Measurements from ENCODE around the gene KRT9.

KRT9 gene

DNA sequence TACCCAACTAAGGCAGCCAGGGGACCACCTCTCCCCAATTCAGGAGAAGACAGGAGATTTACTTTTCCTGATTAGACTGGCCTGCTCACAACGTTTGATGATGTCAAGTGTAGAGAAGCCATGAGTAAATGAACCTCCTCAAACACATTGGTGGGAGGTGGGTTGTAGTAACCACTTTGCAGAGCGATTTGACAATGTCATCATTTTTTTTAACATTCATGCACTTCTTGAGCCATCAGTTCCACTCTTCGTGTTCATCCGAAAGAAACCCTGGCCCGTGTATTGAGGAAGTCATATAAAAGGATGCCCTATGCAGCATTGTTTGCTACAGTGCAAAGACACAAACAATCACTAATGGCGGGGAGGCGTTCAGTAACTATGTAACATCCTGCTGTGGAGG, 38.2 kb downstream of the KRT9 start:
- FAIRE-seq: no peak
- no peak for DNase-seq (ENCODE audit: insufficient read length, low spot score)

GRCh38 chr17:41532947-41533570, 38.8 kb downstream of the KRT9 start:
- FAIRE-seq: no peak
- DNase-seq (ENCODE audit: insufficient read length, low spot score): no peak

DNA sequence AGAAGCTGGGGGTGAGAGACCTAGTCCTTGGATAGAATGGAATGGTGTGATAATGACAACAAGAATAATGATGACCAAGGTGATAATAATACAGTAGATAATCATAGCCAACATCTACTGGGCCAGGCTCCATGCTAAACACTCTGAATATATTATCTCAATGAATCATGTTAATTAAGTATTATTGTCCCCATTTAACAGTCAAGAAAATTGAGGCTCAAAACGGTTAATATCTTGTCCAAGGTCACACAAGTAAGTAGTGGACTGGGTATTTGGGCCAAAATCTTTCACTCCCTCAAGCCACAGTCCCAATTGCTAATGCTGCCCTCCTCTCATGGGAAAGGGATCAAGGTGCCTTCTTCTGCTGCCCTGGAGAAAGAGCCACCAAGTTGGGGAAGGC, 39.9 kb downstream of the KRT9 start:
- FAIRE-seq (no peak), DNase-seq (ENCODE audit: insufficient read length, low spot score) (no peak)

DNA sequence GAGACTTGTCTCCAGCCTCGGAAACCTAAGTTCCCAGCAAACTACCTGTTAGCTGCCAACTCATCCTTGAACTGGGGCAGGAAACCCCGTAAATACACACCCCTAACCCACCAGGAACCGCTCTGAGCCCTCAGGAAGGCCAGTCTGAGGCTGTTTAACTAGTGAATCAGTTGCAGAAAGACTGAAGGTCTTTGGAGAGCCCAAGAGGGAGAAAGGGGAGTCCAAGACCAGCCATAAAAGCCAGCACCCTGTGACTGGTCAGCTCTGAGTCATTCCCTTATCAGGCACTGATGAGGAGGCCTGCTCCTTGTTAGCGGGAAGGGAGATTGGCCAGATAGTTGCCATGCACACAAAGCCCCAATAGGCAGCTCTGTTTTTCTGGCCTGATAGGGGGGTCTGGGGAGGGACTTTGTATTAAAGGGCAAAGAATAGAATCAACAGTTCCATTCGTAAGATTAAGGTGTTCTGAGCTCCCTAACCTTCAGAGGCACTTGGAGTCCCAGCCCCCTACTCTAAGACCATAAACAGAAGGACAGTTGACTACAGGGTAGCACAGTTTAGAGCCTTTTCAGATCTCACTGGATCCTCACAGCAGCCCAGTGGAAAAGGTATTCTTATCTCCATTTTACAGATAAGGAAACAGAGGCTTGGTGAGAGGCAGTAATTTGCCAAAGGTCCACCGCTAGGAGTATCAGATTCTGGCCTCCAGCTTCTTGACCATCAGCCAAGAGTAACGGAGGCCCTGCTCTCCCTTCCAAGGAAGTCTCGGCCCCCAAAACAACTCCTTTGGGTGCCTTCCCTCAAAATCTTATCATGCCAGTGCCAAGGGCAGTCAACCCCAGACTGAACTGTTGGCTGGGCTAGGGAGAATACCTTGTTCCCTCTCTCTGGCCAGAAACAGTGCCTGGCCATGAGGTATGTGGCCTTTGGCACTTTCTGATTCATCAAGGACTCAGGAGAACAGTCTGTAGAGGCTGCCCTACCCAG, 41.5 kb downstream of the KRT9 start:
- FAIRE-seq (peak; percentile 66), DNase-seq (ENCODE audit: insufficient read length, low spot score) (peak; percentile 91)

DNA sequence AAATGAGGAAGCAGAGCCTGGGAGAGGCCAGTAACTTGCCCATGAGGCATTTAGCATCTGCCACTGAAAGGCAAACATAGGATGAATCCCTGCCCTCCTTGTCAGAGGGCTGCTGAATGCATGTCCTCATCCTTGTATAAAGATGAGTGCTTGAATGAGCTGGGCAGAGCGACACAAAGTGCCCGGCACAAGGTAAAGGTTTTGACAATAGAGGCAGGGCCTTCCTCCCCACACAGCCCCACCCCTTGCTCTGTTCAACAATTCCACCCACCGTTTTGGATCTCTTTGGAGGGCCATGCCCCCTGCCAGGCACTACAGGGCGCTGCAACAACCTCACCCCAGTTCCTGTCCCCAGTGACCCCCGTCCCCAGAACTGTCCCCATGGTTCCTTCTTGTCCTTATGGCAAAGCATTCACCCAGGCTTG, 42.4 kb downstream of the KRT9 start:
- FAIRE-seq: no peak
- no peak for DNase-seq (ENCODE audit: insufficient read length, low spot score)

DNA sequence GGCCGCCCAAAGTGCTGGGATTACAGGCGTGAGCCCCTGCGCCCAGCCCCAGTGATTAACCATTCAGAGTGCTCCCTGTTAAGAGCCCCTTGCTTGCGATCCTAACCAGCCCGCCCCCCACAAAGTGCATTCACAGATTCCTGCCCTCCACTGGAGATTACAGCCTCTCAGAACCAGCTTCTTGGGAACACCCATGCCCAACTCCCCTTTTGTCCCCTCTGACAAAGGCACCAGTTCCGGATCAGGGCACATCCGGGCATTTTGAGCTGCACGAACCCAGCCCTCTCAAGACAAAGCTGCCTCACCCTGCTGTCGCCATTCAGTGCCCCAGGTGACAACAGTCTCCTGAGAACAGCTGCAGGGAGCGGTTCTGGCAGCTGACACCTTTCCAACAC, 42.9 kb downstream of the KRT9 start:
- DNase-seq (ENCODE audit: insufficient read length, low spot score) (no peak), FAIRE-seq (no peak)

GRCh38 chr17:41527063-41528023, 44.5 kb downstream of the KRT9 start:
- FAIRE-seq (no peak), DNase-seq (ENCODE audit: insufficient read length, low spot score) (no peak)

GRCh38 chr17:41524261-41524660, 47.6 kb downstream of the KRT9 start:
- no peak for FAIRE-seq
- DNase-seq (ENCODE audit: insufficient read length, low spot score): no peak

DNA sequence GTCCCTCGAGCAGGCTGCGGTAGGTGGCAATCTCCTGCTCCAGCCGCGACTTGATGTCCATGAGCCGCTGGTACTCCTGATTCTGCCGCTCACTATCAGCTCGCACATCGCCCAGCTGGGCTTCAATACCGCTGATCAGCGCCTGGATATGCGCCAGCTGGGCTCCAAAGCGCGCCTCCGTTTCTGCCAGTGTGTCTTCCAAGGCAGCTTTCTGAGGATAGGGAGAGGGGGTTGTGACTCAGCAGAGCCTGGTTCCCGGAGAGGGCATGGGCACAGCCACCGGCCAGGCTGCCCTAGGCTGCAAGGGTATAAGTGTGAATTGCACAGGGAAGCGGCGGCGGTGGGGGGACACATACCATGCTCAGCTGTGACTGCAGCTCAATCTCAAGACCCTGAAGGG, 48.1 kb downstream of the KRT9 start:
- DNase-seq (ENCODE audit: insufficient read length, low spot score) (no peak), FAIRE-seq (no peak)

DNA sequence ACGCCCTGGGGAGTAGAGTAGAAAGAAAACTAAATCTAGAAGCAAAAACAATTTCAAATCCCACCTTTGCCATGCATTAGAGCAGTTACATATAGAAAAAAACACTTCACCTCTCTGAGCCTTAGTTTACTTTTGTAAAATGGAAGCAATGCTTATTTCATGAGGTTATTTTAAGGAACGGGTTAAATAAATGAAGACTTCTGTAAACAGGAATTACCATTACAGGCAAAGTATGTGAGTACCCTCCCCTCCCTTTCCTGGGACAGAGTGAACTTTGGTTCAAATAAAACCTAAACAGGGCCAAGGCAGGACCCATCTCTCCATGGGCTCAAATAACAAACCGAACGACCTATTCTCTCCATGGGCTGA, 48.6 kb downstream of the KRT9 start:
- DNase-seq (ENCODE audit: insufficient read length, low spot score) (no peak), FAIRE-seq (no peak)

DNA sequence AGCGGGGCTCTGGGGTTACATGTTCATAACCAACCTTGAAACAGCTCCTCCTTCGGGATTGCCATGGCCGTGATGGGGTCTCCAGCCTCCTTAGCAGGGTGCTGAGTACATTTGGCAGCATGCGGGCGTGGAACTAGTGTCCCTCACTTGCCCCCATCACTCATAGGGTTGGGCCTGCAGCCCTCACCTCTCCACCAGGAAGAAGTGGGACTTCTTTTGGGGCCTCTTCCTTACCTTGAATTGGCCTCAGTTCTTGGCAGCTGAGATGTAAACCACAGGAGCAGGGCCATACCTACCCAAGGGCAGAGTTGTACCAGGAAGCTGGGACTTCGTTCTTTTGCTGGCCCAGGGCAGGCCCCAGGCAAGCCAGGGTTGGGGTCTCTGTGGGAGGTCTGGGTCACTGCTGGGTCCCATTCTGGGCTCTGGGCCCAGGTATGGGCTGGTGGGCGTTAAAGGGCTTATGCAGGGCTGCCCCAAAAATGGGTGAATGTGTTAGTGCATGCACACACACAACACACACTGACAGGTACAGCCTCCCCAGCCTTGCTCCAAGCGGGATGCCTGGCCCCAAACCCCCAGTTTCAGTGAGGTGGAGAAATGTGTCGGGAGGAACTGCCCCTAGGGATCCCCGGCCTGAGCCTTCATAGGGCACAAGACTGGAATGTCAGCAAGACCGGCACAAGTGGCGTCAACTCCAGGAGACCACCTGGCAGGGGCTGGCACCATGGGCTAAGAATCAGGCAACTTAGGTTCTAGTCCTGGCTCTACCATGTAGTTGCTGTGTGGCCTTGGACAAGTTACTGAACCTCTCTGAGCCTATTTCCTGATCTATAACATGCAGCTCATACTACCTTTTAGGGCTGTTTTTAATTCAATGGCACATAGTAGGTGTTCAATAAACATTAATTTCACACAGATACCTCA, 49.3 kb downstream of the KRT9 start:
- DNase-seq (ENCODE audit: insufficient read length, low spot score): no peak
- FAIRE-seq: no peak

DNA sequence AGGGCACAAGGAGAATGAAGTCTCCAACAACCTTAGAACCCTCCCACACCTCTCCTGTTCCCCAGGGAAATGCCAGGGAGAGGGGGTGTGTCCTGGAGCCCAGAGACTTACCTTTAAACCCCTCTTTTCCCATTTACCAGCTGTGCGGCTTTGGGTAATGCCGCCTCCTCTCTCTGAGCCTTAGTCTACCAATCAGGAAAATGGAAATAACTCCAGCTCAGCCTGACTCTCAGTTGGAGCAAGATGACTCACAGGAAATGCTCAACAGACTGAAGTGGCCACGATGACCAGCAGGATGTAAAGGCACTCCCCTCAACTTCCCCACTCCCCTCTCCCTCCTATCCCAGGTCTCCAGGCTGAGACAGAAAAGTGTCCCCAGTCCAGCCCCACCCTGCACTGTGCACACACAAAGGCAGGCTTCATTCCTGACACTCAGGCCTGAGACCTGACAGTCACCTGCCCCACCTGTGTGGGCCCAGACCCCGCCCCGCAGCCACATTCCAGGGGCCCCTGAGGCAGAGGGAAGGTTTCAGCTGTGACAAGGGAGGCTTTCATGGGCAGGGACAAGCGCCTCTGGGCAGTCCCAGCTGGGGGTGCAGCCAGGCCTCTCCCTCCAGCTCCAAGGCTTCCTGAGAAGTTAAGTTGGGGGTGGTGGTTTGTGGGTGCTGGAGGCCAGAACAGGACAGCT, 50.1 kb downstream of the KRT9 start:
- DNase-seq (ENCODE audit: insufficient read length, low spot score): peak; percentile 73
- peak; percentile 85 for FAIRE-seq

GRCh38 chr17:41520821-41521521, 50.9 kb downstream of the KRT9 start:
- FAIRE-seq (peak; percentile 9), DNase-seq (ENCODE audit: insufficient read length, low spot score) (no peak)

DNA sequence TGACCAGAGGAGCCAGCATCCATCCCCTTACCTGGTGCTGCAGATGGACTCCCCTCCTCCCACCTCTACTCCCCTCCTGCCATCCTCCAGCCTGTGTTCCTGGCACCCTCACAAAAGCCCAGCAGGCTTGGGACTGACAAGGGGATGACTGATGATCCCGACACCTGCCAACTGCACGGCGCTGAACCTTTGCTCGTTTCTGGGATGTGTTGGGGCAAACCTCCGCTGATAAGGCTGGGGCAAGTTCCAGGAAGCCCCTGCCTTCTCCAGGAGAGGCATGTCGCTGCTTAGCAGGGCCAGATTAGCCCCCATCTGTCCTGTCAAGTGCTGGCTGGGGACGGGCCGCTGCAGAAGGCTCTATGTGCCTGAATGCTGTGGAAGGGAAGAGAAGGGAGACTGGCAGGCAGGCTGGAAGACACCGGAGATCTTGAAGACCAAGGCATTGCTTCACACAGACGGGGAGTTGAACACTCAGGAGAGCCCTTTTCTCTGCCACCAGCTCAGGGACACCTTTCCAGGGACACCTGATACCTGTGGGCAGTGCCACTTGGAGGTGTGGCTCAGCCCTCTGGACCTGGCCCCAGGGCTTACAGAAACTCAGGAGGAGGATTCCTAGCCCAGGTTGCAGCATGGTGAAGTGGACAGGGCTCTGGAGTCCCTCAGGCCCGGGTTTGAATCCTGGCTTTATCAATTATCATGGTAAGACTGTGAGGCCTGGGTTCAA, 52.2 kb downstream of the KRT9 start:
- no peak for DNase-seq (ENCODE audit: insufficient read length, low spot score)

GRCh38 chr17:41518789-41519449, 52.9 kb downstream of the KRT9 start, which contains the start of gene KRT15:
Gene KRT15, minus strand, starts transcription at chr17:41518890. Its CDS starts 63 bp downstream, at chr17:41518827.
- FAIRE-seq: no peak
- DNase-seq (ENCODE audit: insufficient read length, low spot score): no peak

More for the DNA sequence above, 52.2 kb downstream of the KRT9 start:
- FAIRE-seq: no peak

DNA sequence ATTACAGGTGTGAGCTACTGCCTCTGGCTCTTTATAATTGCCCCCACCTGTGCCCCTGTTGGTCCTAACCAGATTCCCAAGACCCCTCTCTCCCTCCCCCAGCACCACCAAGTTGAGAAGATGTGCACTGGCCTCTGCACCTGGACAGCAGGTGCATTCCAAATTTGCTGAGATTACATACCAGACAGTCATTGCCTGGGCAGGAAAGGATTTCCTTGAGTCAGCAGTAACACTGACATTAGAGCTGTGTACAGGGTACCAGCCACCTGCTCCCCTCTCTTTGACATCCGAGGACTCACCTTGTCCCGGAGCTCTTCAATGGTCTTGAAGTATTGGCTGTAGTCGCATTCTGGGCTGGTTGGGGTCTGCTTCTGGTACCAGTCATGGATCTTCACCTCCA, 53.8 kb downstream of the KRT9 start:
- FAIRE-seq (no peak), DNase-seq (ENCODE audit: insufficient read length, low spot score) (no peak)

GRCh38 chr17:41516830-41517283, 55.0 kb downstream of the KRT9 start:
- FAIRE-seq: peak; percentile 31
- no peak for DNase-seq (ENCODE audit: insufficient read length, low spot score)

Data from HTR-8/SVneo (cell line).